Keratinocyte (primary cell): ENCODE measurements around the gene ARHGAP28. TPM values are rescaled to one million over a fixed set of nuclear protein-coding genes. Genes with fewer than 3 reads are reported as not detected.

Experiments used
- DNase-seq: peaks from one replicate; pipeline ENCODE4 v3.0.0-alpha.2; 2011; ENCODE audit warnings: low read depth, missing footprints, low spot score
- FAIRE-seq: peaks from 2 replicates; lab custom pipeline; 2011; peaks lifted over from hg19 to GRCh38; lab: Jason Lieb, UNC
- H2AFZ ChIP-seq: 2 replicates; pipeline ENCODE4 v1.6.0; 2012; ENCODE audit warnings: low read length, control low read depth, inconsistent platforms; ENCODE audit not compliant: control insufficient read depth
- H3K27ac ChIP-seq: 2 replicates; pipeline ENCODE4 v1.5.1; 2011; ENCODE audit warnings: low read length; ENCODE audit not compliant: control insufficient read depth, insufficient read depth
- H3K27me3 ChIP-seq: 3 replicates; pipeline ENCODE4 v1.6.0; 2011; ENCODE audit warnings: low read length; ENCODE audit not compliant: control insufficient read depth, insufficient read depth; ENCODE audit errors: extremely low read depth
- H3K36me3 ChIP-seq, 2 experiments: 2 replicates in 1 of 2; 3 replicates in 1 of 2; pipeline ENCODE4 v1.5.1; 2011; ENCODE audit warnings: low read length in 2 of 2, mild to moderate bottlenecking in 1 of 2; ENCODE audit not compliant: control insufficient read depth in 2 of 2, insufficient read depth in 2 of 2; ENCODE audit errors: extremely low read depth in 1 of 2
- H3K4me1 ChIP-seq: 3 replicates; pipeline ENCODE4 v1.5.1; 2011; ENCODE audit warnings: low read length; ENCODE audit not compliant: control insufficient read depth, insufficient read depth; ENCODE audit errors: extremely low read depth
- H3K4me2 ChIP-seq: 3 replicates; pipeline ENCODE4 v1.6.0; 2011; ENCODE audit warnings: low read depth, low read length; ENCODE audit not compliant: control insufficient read depth, insufficient read depth; ENCODE audit errors: extremely low read depth
- H3K4me3 ChIP-seq, 3 experiments: fragments of 200-600 bp in 1 of 3; sonication (generic) in 1 of 3; 2 replicates in 2 of 3; 3 replicates in 1 of 3; pipeline ENCODE4 v1.5.1; 2011 to 2016; ENCODE audit warnings: low read length in 3 of 3, mild to moderate bottlenecking in 3 of 3, control low read depth in 2 of 3, inconsistent platforms in 1 of 3, low read depth in 1 of 3, mixed read lengths in 1 of 3, mixed run types in 1 of 3, moderate library complexity in 1 of 3; ENCODE audit not compliant: control insufficient read depth in 2 of 3, insufficient read depth in 2 of 3; ENCODE audit errors: extremely low read depth in 1 of 3
- H3K79me2 ChIP-seq: 2 replicates; pipeline ENCODE4 v1.6.0; 2012; ENCODE audit warnings: low read length; ENCODE audit not compliant: control insufficient read depth, insufficient read depth
- H3K9ac ChIP-seq: 3 replicates; pipeline ENCODE4 v1.6.0; 2011; ENCODE audit warnings: low read length; ENCODE audit not compliant: control insufficient read depth, insufficient read depth; ENCODE audit errors: extremely low read depth
- H3K9me1 ChIP-seq: 3 replicates; pipeline ENCODE4 v1.6.0; 2011; ENCODE audit warnings: low read length; ENCODE audit not compliant: control insufficient read depth, insufficient read depth; ENCODE audit errors: extremely low read depth
- H3K9me3 ChIP-seq: 2 replicates; pipeline ENCODE4 v1.5.1; 2012; ENCODE audit warnings: low read depth, low read length; ENCODE audit not compliant: control insufficient read depth
- H4K20me1 ChIP-seq: 3 replicates; pipeline ENCODE4 v1.6.0; 2011; ENCODE audit warnings: low read length; ENCODE audit not compliant: control insufficient read depth, insufficient read depth; ENCODE audit errors: extremely low read depth
- CTCF ChIP-seq, 3 experiments: IDR thresholded peaks in 1 of 3; conservative IDR thresholded peaks in 1 of 3; optimal IDR thresholded peaks in 1 of 3; 2 replicates in 2 of 3; 3 replicates in 1 of 3; pipeline versions ENCODE3 to v1.5.1; 2011; ENCODE audit warnings: low read length in 3 of 3, mild to moderate bottlenecking in 3 of 3, moderate library complexity in 2 of 3, control low read depth in 1 of 3, inconsistent platforms in 1 of 3; ENCODE audit not compliant: insufficient read depth in 2 of 3; ENCODE audit errors: extremely low read depth in 1 of 3
- EZH2 ChIP-seq: IDR thresholded peaks from one replicate; pipeline ENCODE4 v1.6.1; 2012; ENCODE audit warnings: inconsistent platforms, mild to moderate bottlenecking, low read length, moderate library complexity
- dilution Hi-C: fragments of 300-500 bp; cut with MboI; formaldehyde crosslinking; loops from one replicate; pipeline ENCODE4 v1.7.0; 2020; ENCODE audit warnings: low sequenced_read_pairs; ENCODE audit not compliant: extremely low pct_ligation_motif_present
- polyA plus RNA-seq, 5 experiments: library from polyadenylated mRNA; depleted of rRNA in 3 of 5; stranded (reverse) in 3 of 5; stranded (forward) in 1 of 5; unstranded in 1 of 5; fragments of >200 nt; gene quantifications; 1 replicate in 1 of 5; 2 replicates in 3 of 5; 3 replicates in 1 of 5; pipeline versions ENCODE4 v1.2.1 to v1.2.3, GENCODE V29; 2011 to 2012; ENCODE audit warnings: missing spikeins in 2 of 5, low read depth in 1 of 5, low replicate concordance in 1 of 5

The ARHGAP28 gene
- polyA plus RNA-seq, 1 donor (not counting 4 experiments of a cell fraction or from before 2014, with no cell fraction given) = 0.43 TPM

GRCh38 chr18:6948281-6949055 is 219.0 kb downstream of the ARHGAP28 start:
- no peak overlapping the region for H3K4me2 ChIP-seq
- no peaks in the 10 kb centered on the region for H3K9me1 ChIP-seq
- no peaks in the 10 kb centered on the region for H3K36me3 ChIP-seq
- no peak for TF ChIP-seq CTCF (optimal IDR thresholded peaks at IDR 0.05 in 1 of 3, IDR thresholded peaks at IDR 0.05 in 1 of 3, conservative IDR thresholded peaks at IDR 0.05 in 1 of 3; ENCODE audit: extremely low read depth in 1 of 3, insufficient read depth in 2 of 3, low read length in 3 of 3)
- no peak for TF ChIP-seq EZH2
- H3K79me2 ChIP-seq = no peaks in the 10 kb centered on the region
- dilution Hi-C loops = no loop called here
- FAIRE-seq (no peak), DNase-seq (no peak)
- no peaks in the 10 kb centered on the region for H3K4me1 ChIP-seq
- no peaks in the 10 kb centered on the region for H4K20me1 ChIP-seq
- no peaks in the 10 kb centered on the region for H3K9me3 ChIP-seq
- no peak overlapping the region for H3K4me3 ChIP-seq
- no peak overlapping the region for H3K27ac ChIP-seq
- no peak overlapping the region for H3K9ac ChIP-seq
- no peak overlapping the region for H2AFZ ChIP-seq
- no peaks in the 10 kb centered on the region for H3K27me3 ChIP-seq

GRCh38 chr18:6949800-6950586 is 220.5 kb downstream of the ARHGAP28 start:
- Histone ChIP-seq H3K4me1 (no peaks in the 10 kb centered on the region), H4K20me1 (no peaks in the 10 kb centered on the region), H3K36me3 (no peaks in the 10 kb centered on the region), H3K9me3 (no peaks in the 10 kb centered on the region), H3K79me2 (no peaks in the 10 kb centered on the region), H3K9ac (no peak overlapping the region), H2AFZ (no peak overlapping the region), H3K9me1 (no peaks in the 10 kb centered on the region), H3K27ac (no peak overlapping the region), H3K4me3 (no peak overlapping the region), H3K4me2 (no peak overlapping the region), H3K27me3 (no peaks in the 10 kb centered on the region)
- dilution Hi-C loops = no loop called here
- FAIRE-seq (no peak), DNase-seq (no peak)
- no peak for TF ChIP-seq CTCF (optimal IDR thresholded peaks at IDR 0.05 in 1 of 3, IDR thresholded peaks at IDR 0.05 in 1 of 3, conservative IDR thresholded peaks at IDR 0.05 in 1 of 3; ENCODE audit: extremely low read depth in 1 of 3, insufficient read depth in 2 of 3, low read length in 3 of 3)
- no peak for TF ChIP-seq EZH2
